K562 (cell line): ENCODE measurements around the gene NUDT2. TPM values are rescaled to one million over a fixed set of nuclear protein-coding genes. Genes with fewer than 3 reads are reported as not detected.
A peak's percentile ranks its signal among the peaks of the same experiment; 100 is the strongest.

Experiments
- ATAC-seq: fragments of 200-7000 bp; cut with Tn5 transposase; 3 replicates; pipeline ENCODE4 v1.9.1; 2020; ENCODE audit warnings: moderate library complexity
- BruUV-seq: library from RNA; stranded (reverse); fragments of 400-500 nt; replicated peaks from 2 replicates; lab custom pipeline; 2021; lab: Mats Ljungman, UMichigan
- CTCF ChIA-PET: fragments of 300-600 bp; formaldehyde crosslinking; extraction: SDS; loops from one replicate; lab custom pipeline; 2021; ENCODE audit warnings: low intra/inter-chr PET ratio; lab: Yijun Ruan, JAX
- POLR2A ChIA-PET: fragments of 300-600, 350-650 bp; sonication (Branson Sonifier 250); formaldehyde crosslinking; extraction: SDS; loops from one replicate; lab custom pipeline; 2021; ENCODE audit warnings: antibody characterized with exemption, inconsistent platforms; lab: Yijun Ruan, JAX
- DNase-seq, 4 experiments: peaks; one replicate each; pipeline versions ENCODE4 v3.0.0 to v3.0.0-alpha.2; 2011 to 2018; ENCODE audit warnings: low spot score in 3 of 4, mixed read lengths in 3 of 4; ENCODE audit errors: extremely low read depth in 1 of 4
- FAIRE-seq: peaks from 2 replicates; lab custom pipeline; 2011; peaks lifted over from hg19 to GRCh38; lab: Jason Lieb, UNC
- H2AFZ ChIP-seq: 2 replicates; pipeline ENCODE4 v1.6.0; 2011; ENCODE audit warnings: low read depth, low read length, control low read depth, inconsistent platforms
- H3K27ac ChIP-seq: fragments of 200-600 bp; 3 replicates; pipeline ENCODE4 v1.8.0; 2011; ENCODE audit warnings: low read depth, mild to moderate bottlenecking, control low read depth, inconsistent platforms, low read length, moderate library complexity, mixed read lengths; ENCODE audit errors: extremely low read depth
- H3K27me3 ChIP-seq, 2 experiments: fragments of 300-600 bp in 1 of 2; 2 replicates in 1 of 2; 3 replicates in 1 of 2; pipeline versions ENCODE4 v1.6.0 to v1.8.0; 2011; ENCODE audit warnings: inconsistent platforms in 2 of 2, low read length in 2 of 2, mild to moderate bottlenecking in 1 of 2, mixed read lengths in 1 of 2, moderate library complexity in 1 of 2; ENCODE audit not compliant: control insufficient read depth in 2 of 2, insufficient read depth in 2 of 2
- H3K36me3 ChIP-seq: fragments of 300-600 bp; 3 replicates; pipeline ENCODE4 v1.8.0; 2011; ENCODE audit warnings: mild to moderate bottlenecking, low read length, inconsistent platforms; ENCODE audit not compliant: control insufficient read depth, insufficient read depth
- H3K4me1 ChIP-seq, 2 experiments: fragments of 200-600 bp in 1 of 2; replicated peaks in 1 of 2; 2 replicates in 1 of 2; 3 replicates in 1 of 2; pipeline versions ENCODE4 v1.5.1 to v1.8.0; 2011; ENCODE audit warnings: inconsistent platforms in 2 of 2, low read length in 2 of 2, mild to moderate bottlenecking in 1 of 2, mixed read lengths in 1 of 2, moderate library complexity in 1 of 2; ENCODE audit not compliant: control insufficient read depth in 2 of 2, insufficient read depth in 2 of 2
- H3K4me2 ChIP-seq: 2 replicates; pipeline ENCODE4 v1.6.1; 2011; ENCODE audit warnings: low read length, control low read depth, inconsistent platforms, mixed read lengths; ENCODE audit not compliant: insufficient read depth
- H3K4me3 ChIP-seq: fragments of 200-600 bp; sonication (generic), shearing (Covaris generic); 2 replicates; pipeline ENCODE4 v1.5.1; 2016; ENCODE audit warnings: control low read depth, inconsistent platforms
- H3K79me2 ChIP-seq: fragments of 200-600 bp; 3 replicates; pipeline ENCODE4 v1.8.0; 2011; ENCODE audit warnings: low read length, inconsistent platforms; ENCODE audit not compliant: control insufficient read depth, insufficient read depth
- H3K9ac ChIP-seq, 2 experiments: 2 replicates each; pipeline versions ENCODE4 v1.6.0 to v1.6.1; 2011; ENCODE audit warnings: low read depth in 2 of 2, low read length in 2 of 2, control low read depth in 1 of 2, inconsistent platforms in 1 of 2, mild to moderate bottlenecking in 1 of 2, mixed read lengths in 1 of 2; ENCODE audit not compliant: insufficient read depth in 1 of 2
- H3K9me1 ChIP-seq: one replicate; pipeline ENCODE4 v1.6.0; 2011; ENCODE audit warnings: inconsistent platforms, mild to moderate bottlenecking, low read length, moderate library complexity; ENCODE audit not compliant: control insufficient read depth, insufficient read depth
- H3K9me3 ChIP-seq: replicated peaks from 2 replicates; pipeline ENCODE4 v1.5.1; 2011; ENCODE audit warnings: low read depth, low read length, inconsistent platforms; ENCODE audit not compliant: control insufficient read depth, insufficient read depth
- H4K20me1 ChIP-seq: replicated peaks from 2 replicates; pipeline ENCODE4 v1.6.1; 2011; ENCODE audit warnings: low read length, inconsistent platforms, mixed read lengths; ENCODE audit not compliant: control insufficient read depth, insufficient read depth
- ARID1B ChIP-seq: fragments of 450-650 bp; IDR thresholded peaks from 2 replicates; pipeline ENCODE4 v1.6.1; 2016; ENCODE audit warnings: antibody characterized with exemption, mild to moderate bottlenecking, inconsistent platforms
- BRF2 ChIP-seq: IDR thresholded peaks from 3 replicates; pipeline ENCODE4 v1.6.1; 2011; ENCODE audit warnings: borderline replicate concordance, mild to moderate bottlenecking; ENCODE audit not compliant: insufficient read length, insufficient read depth
- CHCHD3 ChIP-seq: fragments of 250-450 bp; sonication (Bioruptor Pico); IDR thresholded peaks from 2 replicates; pipeline ENCODE4 v2.1.2; 2022; ENCODE audit warnings: mild to moderate bottlenecking
- HMG20B ChIP-seq: fragments of 250-450 bp; sonication (Bioruptor Pico); IDR thresholded peaks from 2 replicates; pipeline ENCODE4 v1.5.0; 2021; ENCODE audit warnings: mild to moderate bottlenecking
- KLF13 ChIP-seq: fragments of 450-650 bp; IDR thresholded peaks from 2 replicates; pipeline ENCODE4 v1.6.1; 2016; ENCODE audit warnings: missing genetic modification characterization, low read depth, mild to moderate bottlenecking, missing compliant biosample characterization, moderate library complexity, borderline replicate concordance
- POLR2B ChIP-seq: fragments of 450-650 bp; IDR thresholded peaks from 2 replicates; pipeline ENCODE4 v1.6.1; 2018; ENCODE audit warnings: low read depth; ENCODE audit not compliant: partially characterized antibody
- SREBF1 ChIP-seq: fragments of 150-350 bp; IDR thresholded peaks from 2 replicates; pipeline ENCODE4 v1.6.1; 2014; ENCODE audit warnings: antibody characterized with exemption, low read depth, low read length, borderline replicate concordance
- THAP12 ChIP-seq: fragments of 250-450 bp; sonication (Bioruptor Pico); IDR thresholded peaks from 2 replicates; pipeline ENCODE4 v1.9.0; 2021; ENCODE audit warnings: mild to moderate bottlenecking, inconsistent platforms
- ZNF384 ChIP-seq: IDR thresholded peaks from 2 replicates; pipeline ENCODE4 v1.6.1; 2012; ENCODE audit warnings: low read depth, low read length, improper control_type of control experiment
- WGBS: fragments of 100-300 bp; shearing (Covaris generic); methylation state at CpG from one replicate; pipeline ENCODE4 v1.1.6; 2016; ENCODE audit warnings: low coverage, mixed read lengths; ENCODE audit not compliant: insufficient coverage; ENCODE audit errors: missing lambda C conversion rate; 5-methylcytosine and 5-hydroxymethylcytosine counted together
- in situ Hi-C: fragments of 300-500 bp; cut with MboI; formaldehyde crosslinking; loops from 4 replicates; pipeline ENCODE4 v1.15.0; 2018; ENCODE audit warnings: inconsistent platforms, mixed read lengths
- intact Hi-C: fragments of 100-400 bp; cut with micrococcal nuclease; formaldehyde crosslinking; loops from 2 replicates; pipeline ENCODE4 v1.14.2; 2022
- polyA plus RNA-seq, 8 experiments: library from polyadenylated mRNA; depleted of rRNA in 4 of 8; stranded (reverse) in 5 of 8; unstranded in 3 of 8; fragments of >200 nt; fragmentation: Nextera tagmentation in 2 of 8; fragmentation: Illumina TruSeq in 1 of 8; extraction: Ambion mirVana in 2 of 8; extraction: Trizol in 1 of 8; gene quantifications; 2 replicates each; pipeline versions ENCODE4 v1.2.1 to v1.2.3, GENCODE V29; 2011 to 2014; ENCODE audit warnings: inconsistent platforms in 1 of 8, missing spikeins in 1 of 8
- total RNA-seq, 7 experiments: library from RNA; depleted of rRNA in 6 of 7; stranded (reverse); fragments of >200 nt in 6 of 7; fragmentation: Illumina TruSeq in 2 of 7; extraction: Trizol in 2 of 7; gene quantifications; 2 replicates each; pipeline versions ENCODE4 v1.2.1 to v1.2.3, GENCODE V29; 2011 to 2021; ENCODE audit warnings: low replicate concordance in 1 of 7
- TF ChIP-seq, protein P1 (sequence below): fragments of 450-650 bp; formaldehyde crosslinking; IDR thresholded peaks from 2 replicates; pipeline ENCODE4 v1.4.0; 2020; ENCODE audit warnings: mild to moderate bottlenecking, moderate library complexity

The NUDT2 gene
- total and polyA plus RNA-seq, 9 of the 15 experiments (the other 6 are each of a cell fraction or from before 2014, with no cell fraction given), result 11.5 to 28.1 (median 19.0) TPM

- no peak for TF ChIP-seq SREBF1
- TF ChIP-seq ZNF384, result 0 out of 2 replicates have a peak, but pooled peaks have one; percentile 12
- no peak for TF ChIP-seq HMG20B
- no peak for FAIRE-seq
Measured at GRCh38 chr9:34321451-34321850, 7.9 kb upstream of the NUDT2 start.

GRCh38 chr9:34322899-34323591, 6.3 kb upstream of the NUDT2 start:
- Histone ChIP-seq H3K79me2 (peaks cover 55% of the 10 kb centered on the region), H2AFZ (no peak overlapping the region), H3K9ac (no peak overlapping the region), H3K4me1 (peaks cover 4 to 8% of the 10 kb centered on the region in 2 experiments; a peak in 4 of 5 replicates), H3K27me3 (no peaks in the 10 kb centered on the region), H3K27ac (no peak overlapping the region), H4K20me1 (no peaks in the 10 kb centered on the region), H3K9me1 (no peaks in the 10 kb centered on the region), H3K4me2 (no peak overlapping the region), H3K4me3 (no peak overlapping the region), H3K9me3 (no peaks in the 10 kb centered on the region), H3K36me3 (peaks cover 2% of the 10 kb centered on the region; the same call in 1 of the 3 replicates)
- FAIRE-seq, result no peak
- CTCF ChIA-PET, result no interaction called here
- 33% methylated on average over 2 of the region's 2 CpGs for WGBS
- intact Hi-C loops (no loop called here), in situ Hi-C loops (no loop called here)
- no peak for ATAC-seq
- POLR2A ChIA-PET, result no interaction called here
- no peak for DNase-seq
- no TSS peak for BruUV-seq
- TF ChIP-seq POLR2B, result no peak
- TF ChIP-seq BRF2, result no peak
- no peak for TF ChIP-seq ARID1B
- TF ChIP-seq THAP12 (CRISPR knock-in tag), result no peak
- TF ChIP-seq, protein P1, sequence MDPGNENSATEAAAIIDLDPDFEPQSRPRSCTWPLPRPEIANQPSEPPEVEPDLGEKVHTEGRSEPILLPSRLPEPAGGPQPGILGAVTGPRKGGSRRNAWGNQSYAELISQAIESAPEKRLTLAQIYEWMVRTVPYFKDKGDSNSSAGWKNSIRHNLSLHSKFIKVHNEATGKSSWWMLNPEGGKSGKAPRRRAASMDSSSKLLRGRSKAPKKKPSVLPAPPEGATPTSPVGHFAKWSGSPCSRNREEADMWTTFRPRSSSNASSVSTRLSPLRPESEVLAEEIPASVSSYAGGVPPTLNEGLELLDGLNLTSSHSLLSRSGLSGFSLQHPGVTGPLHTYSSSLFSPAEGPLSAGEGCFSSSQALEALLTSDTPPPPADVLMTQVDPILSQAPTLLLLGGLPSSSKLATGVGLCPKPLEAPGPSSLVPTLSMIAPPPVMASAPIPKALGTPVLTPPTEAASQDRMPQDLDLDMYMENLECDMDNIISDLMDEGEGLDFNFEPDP (CRISPR knock-in tag), result no peak
- TF ChIP-seq KLF13 (tag), result no peak
- TF ChIP-seq CHCHD3 (CRISPR knock-in tag), result no peak

More at GRCh38 chr9:34321451-34321850, 7.9 kb upstream of the NUDT2 start:
- Histone ChIP-seq H3K27me3 (no peaks in the 10 kb centered on the region), H3K4me3 (no peak overlapping the region), H3K4me1 (peaks cover 4 to 8% of the 10 kb centered on the region in 2 experiments; a peak in 4 of 5 replicates), H3K9me3 (no peaks in the 10 kb centered on the region), H3K4me2 (no peak overlapping the region), H2AFZ (no peak overlapping the region), H4K20me1 (no peaks in the 10 kb centered on the region), H3K79me2 (peaks cover 39% of the 10 kb centered on the region), H3K9me1 (no peaks in the 10 kb centered on the region), H3K9ac (no peak overlapping the region), H3K36me3 (peaks cover 2% of the 10 kb centered on the region; the same call in 1 of the 3 replicates), H3K27ac (no peak overlapping the region)
- in situ Hi-C loops, result no loop called here
- intact Hi-C loops, result no loop called here
- POLR2A ChIA-PET, result no interaction called here
- ATAC-seq (no peak), DNase-seq (no peak)
- 83% methylated on average over 2 of the region's 7 CpGs for whole genome bisulfite sequencing
- no TSS peak for BruUV-seq
- CTCF ChIA-PET, result interaction anchor here (0.7 kb wide), 1 partner anchor 271 kb away, joined by 3 read pairs; no protein-coding TSS in a partner anchor
